DMS 273 (cell line): ENCODE data around the gene PDK2.

Experiments
- DNase-seq: peaks from one replicate; lab custom pipeline; 2025; ENCODE audit not compliant: unreplicated experiment; lab: John Stamatoyannopoulos, UW

Gene PDK2

DNA sequence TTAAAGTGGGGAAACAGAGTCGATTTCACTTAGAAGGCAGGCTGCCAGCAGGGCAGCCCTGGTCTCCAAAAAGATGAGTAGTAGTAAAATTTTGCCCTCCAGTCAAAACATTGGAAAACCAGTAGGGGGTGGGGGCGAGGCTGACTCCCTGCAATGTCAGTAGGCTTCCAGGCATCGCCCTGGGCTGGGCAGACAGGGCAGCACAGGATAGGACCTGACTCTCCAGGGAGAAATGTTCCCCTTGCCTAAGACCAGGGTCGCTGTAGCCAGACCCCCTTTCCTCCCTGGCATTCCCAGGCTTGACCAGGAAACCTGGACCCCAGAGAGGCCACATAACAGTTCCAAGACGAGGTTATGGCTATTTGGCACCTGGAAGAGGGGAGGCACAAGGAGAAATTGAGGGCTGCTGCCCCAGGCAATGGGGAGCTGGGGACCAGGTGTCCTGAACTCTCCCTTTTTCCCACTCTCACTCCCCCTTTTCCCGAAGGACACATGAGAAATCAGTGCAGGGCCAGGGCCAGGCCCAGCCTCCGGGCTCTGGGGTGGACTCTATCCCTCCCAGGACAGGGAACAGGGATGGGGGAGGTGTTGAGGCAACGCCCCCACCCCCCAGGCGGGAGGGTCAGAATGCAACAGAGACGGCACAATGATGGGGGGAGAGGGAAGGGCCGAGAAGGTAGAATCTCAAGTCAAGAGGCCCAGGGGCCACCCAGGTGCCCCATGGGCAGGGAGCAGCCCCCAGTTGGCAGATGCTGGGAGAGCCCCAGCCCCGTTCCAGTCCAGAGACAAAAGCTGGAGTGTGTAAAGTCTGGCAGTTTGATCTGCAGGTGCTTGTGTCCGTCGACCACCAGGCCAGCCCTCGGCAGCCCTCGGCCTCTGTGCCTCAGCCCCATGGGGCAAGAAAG, 39.3 kb downstream of the PDK2 start:
- peak; percentile 64 for DNase-seq

DNA sequence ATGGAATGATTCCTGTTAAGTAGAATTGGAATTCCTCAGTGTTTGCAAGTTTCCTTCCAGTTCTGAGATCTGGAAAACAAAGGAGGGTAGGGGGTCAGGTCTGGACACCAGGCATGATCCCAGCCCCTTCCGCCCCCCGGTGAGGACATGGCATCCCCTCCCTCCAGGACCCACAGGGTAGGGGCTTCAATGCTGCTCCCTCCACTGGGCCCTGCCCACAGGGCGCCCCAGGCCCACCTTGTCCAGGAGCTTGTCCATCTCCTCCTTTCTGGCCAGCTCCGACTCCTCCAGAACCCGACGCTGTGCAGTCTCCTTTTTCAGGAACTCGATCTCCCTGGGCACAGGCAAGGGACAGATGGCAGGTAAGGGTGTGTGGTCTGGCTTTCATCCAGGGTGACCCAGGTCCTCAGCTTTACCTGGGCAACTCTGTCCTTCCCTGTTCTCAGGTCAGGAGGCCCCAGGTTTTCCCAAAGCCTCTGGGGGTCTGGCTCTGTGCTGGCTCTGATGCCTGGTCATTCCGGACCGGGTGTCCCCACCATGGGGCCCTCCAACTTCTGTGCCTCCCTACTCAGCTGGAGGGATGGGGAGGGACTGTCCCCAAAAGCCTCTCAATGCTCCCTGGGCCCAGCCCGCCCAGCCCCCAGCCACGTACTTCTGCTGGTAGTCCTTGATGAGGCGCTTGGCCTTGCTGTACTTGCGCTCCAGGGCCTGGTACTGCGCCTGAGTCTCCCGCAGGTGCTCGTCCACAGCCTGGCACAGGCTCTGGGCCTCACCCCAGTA, 40.4 kb downstream of the PDK2 start:
- peak; percentile 29 for DNase-seq

DNA sequence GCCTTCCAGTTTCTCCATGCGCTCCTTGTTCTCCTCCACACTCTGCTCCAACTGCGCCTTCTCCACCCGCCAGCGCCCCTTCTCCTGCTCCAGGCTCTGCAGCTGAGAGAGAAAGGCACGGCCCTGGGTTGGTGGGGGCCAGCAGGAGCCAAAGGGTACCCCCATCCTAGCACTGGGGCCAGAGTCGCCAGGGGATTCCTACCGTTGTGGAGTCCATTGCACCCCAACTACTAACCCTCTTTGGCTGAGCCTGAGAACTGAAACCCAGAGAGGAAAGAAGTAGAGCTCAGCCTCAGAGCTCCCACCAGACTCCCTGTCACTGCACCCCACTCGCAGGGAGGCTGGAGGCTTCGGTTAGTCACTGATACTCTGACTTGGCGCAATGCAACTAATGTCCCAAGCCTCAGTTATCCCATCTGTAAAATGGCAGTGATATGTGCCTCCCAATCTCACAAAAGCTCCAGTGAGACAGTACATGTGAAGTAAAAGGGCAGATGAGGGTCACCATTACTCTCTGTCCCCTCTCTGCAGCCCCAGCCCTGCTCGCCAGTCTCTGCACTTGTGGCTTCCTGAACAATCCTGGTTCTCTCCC, 41.0 kb downstream of the PDK2 start:
- no peak for DNase-seq

DNA sequence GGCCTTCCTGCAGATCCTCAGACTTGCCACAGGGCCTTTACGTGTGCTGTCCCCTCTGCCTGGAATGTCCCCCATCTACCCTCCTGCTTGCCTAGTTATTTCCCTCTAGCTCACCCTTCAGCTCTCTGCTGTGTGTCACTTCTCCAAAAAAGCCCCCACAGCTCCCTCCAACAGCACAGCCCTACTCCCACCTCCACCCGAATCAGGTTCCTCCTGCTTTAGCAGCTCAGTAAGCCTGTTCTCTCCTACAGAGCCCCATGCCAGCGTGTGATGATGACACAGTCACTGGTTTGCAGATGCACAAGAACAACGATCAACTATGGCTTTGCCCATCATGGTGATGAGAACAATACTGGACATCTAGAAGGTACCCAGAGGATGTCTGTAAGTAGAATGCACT, 41.9 kb downstream of the PDK2 start:
- DNase-seq = no peak

DNA sequence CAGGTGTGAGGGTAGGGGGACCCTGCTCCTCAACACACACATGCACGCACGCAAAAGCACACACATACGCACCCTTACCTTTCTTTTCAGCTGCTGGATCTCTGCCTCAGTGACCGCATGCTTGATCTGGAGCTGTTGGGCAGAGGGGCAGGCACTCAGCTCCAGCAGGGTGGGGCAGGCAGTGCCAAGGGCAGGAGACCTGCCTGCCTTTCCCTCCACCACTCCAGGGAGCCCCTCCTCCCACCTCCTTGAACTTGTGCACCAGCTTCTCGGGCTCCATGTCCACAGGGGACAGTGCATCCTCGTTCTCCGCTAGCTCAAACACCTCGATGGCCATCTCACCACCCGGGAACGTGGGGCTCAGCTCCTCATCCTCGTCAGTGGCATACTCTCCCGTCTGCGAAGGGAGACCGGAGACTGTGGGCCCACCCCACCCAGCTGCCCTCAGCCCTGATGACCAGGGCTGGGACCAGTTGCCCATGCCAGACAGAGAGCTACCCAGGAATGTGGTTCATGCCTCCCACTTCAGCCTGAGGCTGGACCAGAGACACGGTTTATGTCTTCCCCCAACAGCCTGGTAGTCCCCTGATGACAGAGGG, 44.1 kb downstream of the PDK2 start:
- no peak for DNase-seq

DNA sequence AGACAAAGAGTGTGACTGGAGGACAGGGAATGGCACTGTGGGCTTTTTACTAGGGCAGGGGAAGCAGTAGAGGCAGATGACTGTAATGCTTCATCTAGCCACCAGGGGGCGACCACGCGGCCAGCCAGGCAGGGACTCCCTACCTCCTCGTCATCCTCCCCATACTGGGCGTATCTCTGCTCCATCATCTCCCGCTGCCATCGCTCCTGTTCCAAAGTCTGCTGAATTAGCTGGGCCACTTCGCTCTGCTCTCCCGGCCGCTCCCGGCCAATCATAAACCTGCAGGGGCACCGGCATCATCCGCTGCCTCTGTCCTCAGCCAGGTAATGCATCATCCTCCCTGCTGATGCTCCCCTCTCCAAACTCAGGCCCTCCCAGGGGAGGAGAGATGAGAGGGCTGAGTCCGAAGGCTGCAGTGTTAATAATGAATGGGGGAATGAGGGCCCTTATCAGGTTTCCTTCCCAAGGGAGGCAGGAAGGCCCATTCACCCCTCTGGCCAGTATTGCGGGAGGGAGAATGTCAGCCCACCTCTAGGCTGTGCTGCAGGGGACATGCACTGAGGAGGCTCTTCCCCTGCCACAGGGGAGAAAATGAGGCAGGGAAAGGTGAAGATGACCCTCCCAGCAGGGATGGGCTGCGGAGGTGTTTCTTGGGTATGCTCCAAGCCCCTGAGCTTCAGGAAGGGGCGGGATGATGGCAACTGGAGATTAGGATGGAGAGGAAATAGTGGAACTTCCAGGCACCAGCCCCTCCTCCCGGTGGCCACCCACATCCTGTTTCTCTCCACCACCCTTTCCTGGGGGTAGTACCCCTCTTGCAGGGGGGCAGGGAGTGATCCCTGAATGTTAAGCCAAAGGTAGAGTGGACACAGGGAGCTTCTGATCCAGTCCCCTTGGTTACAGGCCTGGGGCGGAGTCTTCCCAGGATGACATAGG, 45.1 kb downstream of the PDK2 start:
- peak; percentile 87 for DNase-seq

DNA sequence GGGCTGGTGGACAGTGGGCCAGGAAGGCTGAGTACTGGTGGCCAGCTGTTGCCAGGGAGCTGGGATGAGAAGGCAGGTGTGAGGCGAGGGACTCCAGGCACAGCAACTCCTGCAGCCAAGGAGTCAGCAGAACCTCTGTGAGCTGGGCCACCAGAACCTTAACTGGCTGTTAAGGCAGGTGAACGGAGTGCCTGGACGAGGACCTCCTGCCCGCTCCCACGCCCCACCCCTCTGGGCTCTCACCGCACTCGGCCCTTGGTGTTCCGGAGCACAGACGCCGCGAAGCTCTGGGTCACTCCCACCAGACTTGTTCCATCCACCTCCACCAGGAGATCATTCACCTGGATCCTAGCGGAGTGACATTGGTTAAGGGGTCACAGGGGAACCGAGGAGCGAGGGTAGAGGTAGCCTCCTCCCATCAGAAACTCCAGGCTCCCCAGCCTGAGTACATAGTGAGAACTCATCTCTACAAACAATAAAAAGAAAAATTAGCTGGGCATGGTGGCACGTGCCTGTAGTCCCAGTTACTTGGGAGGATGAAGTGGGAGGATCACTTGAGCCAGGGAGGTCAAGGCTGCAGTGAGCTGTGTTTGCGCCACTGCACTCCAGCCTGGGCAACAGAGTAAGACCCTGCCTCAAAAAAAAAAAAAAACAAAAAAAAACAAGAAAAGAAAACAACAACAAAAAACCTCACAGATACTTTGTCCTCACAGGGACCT, 46.0 kb downstream of the PDK2 start:
- DNase-seq = no peak

DNA sequence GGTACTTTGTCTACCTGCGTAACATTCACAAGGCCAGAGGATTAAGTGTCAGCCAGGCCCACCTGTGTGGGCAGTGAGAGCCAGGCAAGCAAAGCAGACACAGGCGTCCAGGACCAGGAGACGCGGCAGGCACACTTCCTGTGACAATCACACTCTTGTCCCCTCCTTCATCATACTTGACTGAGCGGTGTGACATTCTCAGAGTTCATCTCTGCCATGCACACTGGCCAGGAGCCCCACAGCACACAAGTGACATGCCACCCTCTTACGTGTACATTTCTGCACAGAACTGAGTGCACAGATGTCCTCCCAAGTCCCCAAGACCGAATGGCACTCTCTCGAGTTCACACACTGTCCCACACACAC, 46.6 kb downstream of the PDK2 start:
- no peak for DNase-seq

DNA sequence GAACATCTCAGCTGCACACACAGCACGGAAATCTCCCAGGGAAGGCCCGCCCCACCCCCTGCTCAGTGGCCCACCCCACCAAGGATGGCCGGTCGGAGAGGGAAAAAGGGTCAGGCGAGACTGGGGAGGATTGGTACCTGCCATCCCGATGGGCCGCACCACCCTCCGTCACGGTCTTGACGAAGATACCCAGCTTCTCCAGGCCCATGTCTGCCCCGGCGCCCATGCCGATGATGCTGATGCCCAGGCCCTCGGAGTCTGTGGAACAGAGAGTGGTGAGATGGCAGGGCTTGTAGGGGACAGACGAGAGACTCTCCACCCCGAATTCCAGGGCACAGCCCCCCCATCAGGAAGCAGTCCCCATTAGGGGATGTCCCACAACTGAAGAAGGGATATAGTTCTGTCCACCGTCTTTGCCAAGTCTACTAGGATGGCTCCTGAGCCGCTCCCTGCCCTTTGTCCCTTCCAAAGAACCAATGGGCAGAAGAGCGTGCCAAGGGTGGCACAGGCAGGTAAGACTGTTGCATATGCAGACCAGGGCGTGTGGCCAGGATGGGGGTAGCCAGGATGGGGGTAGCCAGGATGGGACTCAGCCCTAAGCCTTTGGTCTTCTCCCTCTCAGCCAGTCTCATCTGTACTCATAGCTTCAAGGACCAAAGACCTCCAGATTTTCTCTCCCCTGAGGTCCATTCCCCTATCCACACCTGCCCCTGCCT, 48.5 kb downstream of the PDK2 start:
- DNase-seq = no peak

DNA sequence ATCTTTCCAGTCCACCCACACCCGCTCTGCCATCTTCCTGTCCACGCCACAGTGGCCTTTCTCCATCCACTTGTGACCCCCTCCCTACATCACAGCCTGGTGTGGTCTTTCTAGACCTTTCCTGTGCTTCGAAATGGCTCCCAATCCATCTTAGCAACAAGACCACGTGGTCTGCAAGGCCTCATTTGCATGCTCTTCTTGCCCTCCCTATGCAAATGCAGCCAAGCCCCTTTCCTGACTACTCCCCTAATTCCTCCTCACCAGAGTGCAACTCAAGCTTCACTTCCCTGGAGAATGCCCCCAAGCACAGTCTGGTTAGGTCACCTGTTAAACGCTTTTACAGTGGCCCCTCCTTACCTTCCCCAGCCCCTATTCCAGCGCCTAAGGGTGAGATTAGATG, 49.2 kb downstream of the PDK2 start:
- DNase-seq = no peak

DNA sequence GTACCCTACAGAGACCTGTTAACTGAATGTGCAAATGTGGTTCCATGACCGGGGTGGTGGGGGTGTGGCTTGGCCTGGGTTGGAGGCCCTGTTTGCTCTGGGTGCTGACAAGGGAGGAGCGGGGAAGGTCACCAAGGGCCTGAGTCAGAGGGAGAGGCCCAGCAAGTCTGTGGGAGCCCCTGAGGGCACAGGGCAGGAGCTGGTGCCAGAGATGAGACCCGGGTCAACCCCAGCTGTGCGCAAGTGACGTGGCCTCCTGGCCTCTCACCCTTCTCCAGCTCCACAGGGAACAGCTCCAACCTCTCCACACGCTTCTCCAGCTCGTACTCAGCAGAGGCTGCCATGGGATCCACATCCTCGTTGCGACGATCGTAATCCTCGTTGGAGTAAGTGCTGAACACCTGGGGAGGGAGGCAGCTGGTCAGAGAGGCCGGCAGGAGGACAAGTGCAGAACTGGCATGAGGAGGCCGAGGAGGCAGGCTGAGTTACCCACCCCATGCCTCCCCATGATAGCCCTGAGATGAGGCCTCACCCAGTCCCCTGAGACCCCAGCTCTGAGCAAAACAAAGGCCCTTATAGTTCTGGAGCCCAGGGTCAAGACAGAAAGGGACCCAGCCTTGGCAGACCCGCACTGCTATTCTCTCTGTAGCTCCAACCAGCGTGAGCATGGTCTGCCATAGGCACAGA, 49.8 kb downstream of the PDK2 start:
- DNase-seq = no peak

DNA sequence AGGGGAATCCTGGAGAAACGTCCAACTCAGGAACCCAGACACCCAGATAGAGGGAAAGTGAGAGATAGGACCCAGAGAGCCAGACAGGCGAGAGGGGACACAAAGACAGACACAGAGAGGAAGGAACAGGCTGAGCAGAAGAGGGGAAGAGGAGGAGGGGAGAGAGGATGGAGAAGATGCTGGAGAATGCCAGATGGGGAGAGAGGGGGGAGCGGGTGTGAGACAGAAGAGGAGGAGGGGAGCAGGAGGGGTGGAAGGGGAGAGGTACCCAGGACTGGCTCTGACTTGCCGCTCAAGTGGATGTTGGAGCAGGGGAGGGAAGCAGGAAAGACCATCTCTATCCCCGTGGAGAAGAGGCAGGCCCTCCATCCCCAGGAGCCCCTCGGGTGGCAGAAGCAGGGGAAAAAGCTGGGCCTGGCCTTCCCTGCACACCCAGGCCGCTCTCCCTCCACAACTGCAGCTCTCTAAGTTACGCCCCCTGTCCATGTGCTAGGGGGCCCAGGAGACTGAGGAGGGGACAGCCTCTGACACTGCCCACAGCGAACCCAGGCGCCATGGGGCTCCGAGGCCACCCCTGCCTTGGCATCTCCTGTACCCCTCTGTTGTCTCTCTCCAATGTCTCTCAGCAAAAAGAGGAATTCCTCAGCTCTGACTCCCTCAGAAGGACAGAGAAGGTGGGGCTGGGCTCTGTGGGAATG, 50.5 kb downstream of the PDK2 start:
- DNase-seq = no peak

DNA sequence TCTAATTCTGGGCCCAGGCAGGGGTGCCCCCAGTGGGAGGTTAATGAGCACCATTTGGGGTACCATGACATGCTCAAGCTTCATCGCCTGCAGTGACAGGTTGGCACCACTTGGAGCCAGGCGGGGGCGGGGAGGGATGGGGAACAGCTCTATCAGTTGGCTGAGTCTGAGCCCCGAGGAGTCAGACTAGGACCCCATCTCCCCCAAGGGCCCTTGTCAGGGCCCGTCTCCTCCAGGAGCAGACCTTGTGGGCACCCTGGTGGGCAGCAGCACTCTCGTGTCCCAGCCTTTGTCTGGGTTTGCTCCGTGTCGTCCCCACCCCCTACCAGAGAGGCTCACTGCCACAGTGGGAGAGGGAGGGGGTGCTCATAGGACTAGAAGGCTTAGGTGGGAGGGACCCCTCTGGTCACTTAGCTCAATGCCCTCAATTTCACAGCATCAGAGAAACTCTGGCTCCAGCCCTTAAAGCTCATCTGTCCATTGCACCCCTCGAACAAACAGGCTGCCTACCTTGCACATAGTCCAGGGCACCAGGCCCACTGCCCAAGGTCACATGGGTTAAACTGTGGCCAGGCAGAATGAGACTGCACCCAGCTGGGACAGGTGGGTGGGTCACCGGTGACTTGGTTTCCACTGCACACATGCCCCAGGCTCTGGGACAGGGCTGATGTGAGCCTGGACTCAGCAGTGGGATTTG, 51.2 kb downstream of the PDK2 start:
- no peak for DNase-seq

DNA sequence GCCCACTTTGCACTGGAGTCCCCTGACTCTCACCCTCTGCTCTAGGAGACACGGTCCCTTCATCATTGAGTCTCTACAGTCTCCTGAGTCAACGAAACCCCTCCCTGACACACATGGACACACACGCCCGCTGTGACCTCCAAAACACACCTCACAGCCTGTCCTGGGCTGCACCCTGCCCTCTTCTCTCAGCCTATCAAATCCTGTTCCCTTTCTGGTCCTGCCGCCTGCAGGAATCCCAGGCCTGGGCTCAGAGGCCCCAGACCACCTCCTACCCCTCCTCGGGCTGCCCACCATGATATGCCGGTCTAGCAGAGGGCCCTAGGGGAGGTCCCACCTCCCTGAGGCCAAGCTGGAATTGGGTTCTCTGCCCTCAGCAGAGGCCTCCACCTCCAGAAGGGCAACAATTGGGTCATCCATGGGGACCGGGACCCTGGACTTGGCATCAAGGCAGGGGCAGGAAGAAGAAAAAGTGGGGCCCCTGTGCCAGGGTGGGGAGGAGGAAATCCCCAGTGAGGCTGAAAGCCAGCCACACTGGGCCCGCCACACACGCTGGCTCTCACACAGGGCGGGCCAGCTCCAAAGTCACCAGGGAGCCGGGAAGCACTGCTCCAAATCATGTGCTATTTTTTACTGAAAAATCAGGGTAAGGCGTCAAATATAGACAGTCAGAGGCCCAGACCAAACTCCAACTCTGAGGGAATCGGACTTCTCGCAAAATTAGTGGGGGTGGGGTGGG, 51.9 kb downstream of the PDK2 start:
- no peak for DNase-seq

DNA sequence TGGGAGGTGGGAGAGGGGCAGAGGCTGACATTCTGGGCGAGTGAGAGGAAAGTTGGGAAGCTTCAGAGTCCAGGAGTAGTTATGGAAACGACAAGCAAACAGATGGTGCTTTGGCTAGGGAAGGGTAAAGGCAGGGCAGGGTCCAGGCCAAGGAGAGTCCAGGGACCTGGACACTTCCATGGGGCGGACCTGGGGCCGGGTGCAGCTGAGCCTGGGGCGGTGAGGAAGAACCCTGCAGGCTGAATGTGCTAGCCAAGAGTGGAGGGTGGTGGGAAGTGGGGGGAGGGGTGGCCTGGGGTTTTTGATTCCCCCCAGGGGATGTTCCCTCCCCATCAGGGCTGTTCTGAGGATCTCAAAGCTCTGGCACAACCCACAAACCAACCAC, 52.7 kb downstream of the PDK2 start:
- peak; percentile 58 for DNase-seq

DNA sequence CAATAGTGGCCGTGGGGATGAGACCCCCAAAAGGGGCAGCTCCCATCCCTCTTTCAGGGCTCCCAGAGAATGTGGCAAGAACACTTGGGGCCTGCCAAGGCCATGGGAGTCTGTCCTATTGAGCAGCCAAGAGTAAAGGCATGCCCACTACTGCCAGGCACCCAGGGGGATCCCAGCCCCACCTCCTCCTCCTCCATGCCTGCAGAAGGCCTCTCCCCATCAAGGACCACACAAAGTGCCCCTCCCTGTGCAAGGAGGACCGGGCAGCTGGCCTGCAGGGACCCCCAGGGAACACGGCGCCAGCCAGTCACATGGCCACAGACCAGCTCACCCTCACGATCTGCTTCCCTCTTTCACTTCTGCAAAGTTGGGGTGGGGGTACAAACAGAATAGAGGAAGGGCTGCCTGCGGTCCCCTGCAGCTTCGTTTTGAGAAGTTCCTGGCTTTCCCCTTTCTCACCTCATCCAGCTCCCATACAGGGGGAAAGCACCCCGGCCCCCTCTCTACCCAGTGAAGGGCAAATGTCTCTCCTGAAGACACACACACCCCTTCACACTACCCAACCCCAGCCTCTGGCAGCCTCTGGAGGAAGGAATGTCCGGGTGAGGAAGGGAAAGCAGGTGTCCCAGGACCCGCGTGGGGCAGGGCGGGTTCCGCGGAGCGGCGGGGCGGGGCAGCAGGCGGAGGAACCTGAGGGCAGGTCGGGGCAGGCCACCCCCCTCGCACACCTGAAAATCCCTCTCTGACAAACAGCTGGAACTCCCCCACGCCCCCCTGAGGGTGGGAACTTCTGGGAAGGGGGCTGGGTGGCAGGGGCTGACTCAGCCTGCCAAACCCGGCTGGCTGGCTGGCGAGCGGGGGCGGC, 53.3 kb downstream of the PDK2 start:
- peak; percentile 84 for DNase-seq
